Caco-2 (cell line): ENCODE results near the gene EXOC2. TPM values are rescaled to one million over a fixed set of nuclear protein-coding genes. Genes with fewer than 3 reads are reported as not detected.

Source experiments
- BruUV-seq: library from RNA; stranded (reverse); fragments of 400-500 nt; replicated peaks from 2 replicates; lab custom pipeline; 2021; lab: Mats Ljungman, UMichigan
- CTCF ChIA-PET: fragments of 300-600 bp; sonication (Branson Sonifier 250); formaldehyde crosslinking; loops from one replicate; lab custom pipeline; 2022; ENCODE audit warnings: antibody characterized with exemption; lab: Charles Lee
- POLR2A ChIA-PET: fragments of 300-600 bp; sonication (Branson Sonifier 250); formaldehyde crosslinking; loops from one replicate; lab custom pipeline; 2022; ENCODE audit warnings: antibody characterized with exemption; lab: Charles Lee
- DNase-seq, 2 experiments: peaks; one replicate each; pipeline versions ENCODE4 v3.0.0 to v3.0.0-alpha.2; 2020 to 2022
- H3K27me3 ChIP-seq: replicated peaks from 2 replicates; pipeline ENCODE4 v1.6.0; 2011; ENCODE audit warnings: low read length; ENCODE audit not compliant: control insufficient read depth, insufficient read depth
- H3K36me3 ChIP-seq: 2 replicates; pipeline ENCODE4 v1.5.1; 2011; ENCODE audit warnings: low read length; ENCODE audit not compliant: control insufficient read depth, insufficient read depth
- H3K4me1 ChIP-seq: fragments of 250-450 bp; sonication (Bioruptor Pico); 2 replicates; pipeline ENCODE4 v1.5.1; 2020; ENCODE audit warnings: mild to moderate bottlenecking
- H3K4me3 ChIP-seq: 2 replicates; pipeline ENCODE4 v1.5.1; 2011; ENCODE audit warnings: low read depth, mild to moderate bottlenecking, control low read depth, low read length
- H3K9me3 ChIP-seq: fragments of 250-450 bp; sonication (Bioruptor Pico); 2 replicates; pipeline ENCODE4 v1.5.1; 2020; ENCODE audit warnings: mild to moderate bottlenecking, moderate library complexity
- H3K27ac Mint-ChIP-seq: one replicate; pipeline ENCODE4 v1.8.0; 2022; ENCODE audit warnings: mixed read lengths; ENCODE audit not compliant: unreplicated experiment
- H3K27me3 Mint-ChIP-seq: one replicate; pipeline ENCODE4 v1.8.0; 2022; ENCODE audit warnings: mixed read lengths; ENCODE audit not compliant: insufficient read depth, unreplicated experiment
- H3K36me3 Mint-ChIP-seq: one replicate; pipeline ENCODE4 v1.8.0; 2022; ENCODE audit warnings: mild to moderate bottlenecking, mixed read lengths; ENCODE audit not compliant: insufficient read depth, unreplicated experiment
- H3K4me1 Mint-ChIP-seq: one replicate; pipeline ENCODE4 v1.8.0; 2022; ENCODE audit warnings: low read depth, mixed read lengths; ENCODE audit not compliant: unreplicated experiment
- H3K4me3 Mint-ChIP-seq: one replicate; pipeline ENCODE4 v1.8.0; 2022; ENCODE audit warnings: mild to moderate bottlenecking, moderate library complexity, mixed read lengths; ENCODE audit not compliant: unreplicated experiment
- H3K9me3 Mint-ChIP-seq: one replicate; pipeline ENCODE4 v1.8.0; 2022; ENCODE audit warnings: mixed read lengths; ENCODE audit not compliant: unreplicated experiment
- CTCF ChIP-seq, 2 experiments: fragments of 200-600 bp in 1 of 2; IDR thresholded peaks; 1 replicate in 1 of 2; 2 replicates in 1 of 2; pipeline versions ENCODE4 v1.5.1 to v1.8.0; 2011 to 2022; ENCODE audit warnings: antibody characterized with exemption in 1 of 2, control low read depth in 1 of 2, inconsistent platforms in 1 of 2, low read depth in 1 of 2, low read length in 1 of 2, mild to moderate bottlenecking in 1 of 2, moderate library complexity in 1 of 2; ENCODE audit not compliant: insufficient read depth in 1 of 2, severe bottlenecking in 1 of 2, unreplicated experiment in 1 of 2
- intact Hi-C: fragments of 100-400 bp; cut with micrococcal nuclease; formaldehyde crosslinking; loops from one replicate; pipeline ENCODE4 v1.10.0; 2022; ENCODE audit not compliant: unreplicated experiment
- total RNA-seq: library from RNA; stranded (reverse); gene quantifications from 2 replicates; pipeline ENCODE4 v1.2.3, GENCODE V29; 2022

Gene EXOC2
- total RNA-seq, 1 experiment from 2014 or later: 21.4 TPM

GRCh38 chr6:530425-530824, 162.5 kb downstream of the EXOC2 start:
- no peak overlapping the region for H3K27ac Mint-ChIP-seq
- H3K36me3 Mint-ChIP-seq: no peaks in the 10 kb centered on the region
- POLR2A ChIA-PET: no interaction called here

GRCh38 chr6:528989-529388, 163.9 kb downstream of the EXOC2 start:
- H3K27ac Mint-ChIP-seq: no peak overlapping the region
- POLR2A ChIA-PET: no interaction called here

More at GRCh38 chr6:530425-530824, 162.5 kb downstream of the EXOC2 start:
- Histone ChIP-seq H3K4me1 (no peaks in the 10 kb centered on the region), H3K4me3 (no peak overlapping the region), H3K36me3 (no peaks in the 10 kb centered on the region), H3K9me3 (no peaks in the 10 kb centered on the region), H3K27me3 (no peaks in the 10 kb centered on the region)
- Mint-ChIP-seq H3K9me3 (no peaks in the 10 kb centered on the region), H3K4me1 (no peaks in the 10 kb centered on the region), H3K4me3 (no peak overlapping the region), H3K27me3 (no peaks in the 10 kb centered on the region)
- DNase-seq: no peak
- intact Hi-C loops: no loop called here
- BruUV-seq: no TSS peak
- CTCF ChIA-PET: no interaction called here
- TF ChIP-seq CTCF (IDR thresholded peaks at IDR 0.05; ENCODE audit: insufficient read depth in 1 of 2, low read depth in 1 of 2, low read length in 1 of 2, severe bottlenecking in 1 of 2, unreplicated experiment in 1 of 2): no peak

GRCh38 chr6:527989-528673, 164.8 kb downstream of the EXOC2 start:
- POLR2A ChIA-PET: no interaction called here

More at GRCh38 chr6:528989-529388, 163.9 kb downstream of the EXOC2 start:
- no peak overlapping the region for H3K4me3 ChIP-seq
- CTCF ChIA-PET: no interaction called here
- H3K9me3 ChIP-seq: no peaks in the 10 kb centered on the region
- no peaks in the 10 kb centered on the region for H3K27me3 ChIP-seq
- no peaks in the 10 kb centered on the region for H3K4me1 Mint-ChIP-seq
- H3K4me3 Mint-ChIP-seq: no peak overlapping the region
- intact Hi-C loops: no loop called here
- no peaks in the 10 kb centered on the region for H3K4me1 ChIP-seq
- peaks cover 5% of the 10 kb centered on the region for H3K36me3 Mint-ChIP-seq
- H3K9me3 Mint-ChIP-seq: no peaks in the 10 kb centered on the region
- no peak for TF ChIP-seq CTCF (IDR thresholded peaks at IDR 0.05; ENCODE audit: insufficient read depth in 1 of 2, low read depth in 1 of 2, low read length in 1 of 2, severe bottlenecking in 1 of 2, unreplicated experiment in 1 of 2)
- no peaks in the 10 kb centered on the region for H3K27me3 Mint-ChIP-seq
- BruUV-seq: no TSS peak
- H3K36me3 ChIP-seq: no peaks in the 10 kb centered on the region
- DNase-seq: no peak

More at GRCh38 chr6:527989-528673, 164.8 kb downstream of the EXOC2 start:
- intact Hi-C loops: no loop called here
- Mint-ChIP-seq H3K27me3 (no peaks in the 10 kb centered on the region), H3K9me3 (no peaks in the 10 kb centered on the region), H3K27ac (no peak overlapping the region), H3K4me1 (no peaks in the 10 kb centered on the region), H3K36me3 (peaks cover 7% of the 10 kb centered on the region), H3K4me3 (no peak overlapping the region)
- CTCF ChIA-PET: no interaction called here
- no TSS peak for BruUV-seq
- DNase-seq: no peak
- Histone ChIP-seq H3K9me3 (no peaks in the 10 kb centered on the region), H3K36me3 (no peaks in the 10 kb centered on the region), H3K4me1 (no peaks in the 10 kb centered on the region), H3K4me3 (no peak overlapping the region), H3K27me3 (no peaks in the 10 kb centered on the region)
- no peak for TF ChIP-seq CTCF (IDR thresholded peaks at IDR 0.05; ENCODE audit: insufficient read depth in 1 of 2, low read depth in 1 of 2, low read length in 1 of 2, severe bottlenecking in 1 of 2, unreplicated experiment in 1 of 2)
